Neural crest cell (in vitro differentiated cells): ENCODE results near the gene TOLLIP. TPM values are rescaled to one million over a fixed set of nuclear protein-coding genes. Genes with fewer than 3 reads are reported as not detected.
A peak's percentile ranks its signal among the peaks of the same experiment; 100 is the strongest.

Experiments
- DNase-seq: peaks from one replicate; pipeline ENCODE4 v3.0.0; 2021; ENCODE audit warnings: low read depth, mixed read lengths, low spot score
- H3K27ac Mint-ChIP-seq: one replicate; pipeline ENCODE4 v1.8.0; 2021; ENCODE audit warnings: mild to moderate bottlenecking, mixed read lengths; ENCODE audit not compliant: unreplicated experiment
- H3K27me3 Mint-ChIP-seq: 2 replicates; pipeline ENCODE4 v1.8.0; 2021; ENCODE audit warnings: low read depth, mild to moderate bottlenecking, mixed read lengths
- H3K36me3 Mint-ChIP-seq: 2 replicates; pipeline ENCODE4 v1.8.0; 2021; ENCODE audit warnings: low read depth, mild to moderate bottlenecking, mixed read lengths
- H3K4me1 Mint-ChIP-seq: 2 replicates; pipeline ENCODE4 v1.8.0; 2021; ENCODE audit warnings: mixed read lengths
- H3K4me3 Mint-ChIP-seq: one replicate; pipeline ENCODE4 v1.8.0; 2021; ENCODE audit warnings: mild to moderate bottlenecking, mixed read lengths
- H3K9me3 Mint-ChIP-seq: 2 replicates; pipeline ENCODE4 v1.8.0; 2021; ENCODE audit warnings: mixed read lengths
- CTCF ChIP-seq: fragments of 200-600 bp; sonication (generic); conservative IDR thresholded peaks from 2 replicates; pipeline ENCODE4 v1.5.0; 2021; ENCODE audit warnings: antibody characterized with exemption, mild to moderate bottlenecking
- total RNA-seq: library from RNA; stranded (reverse); gene quantifications from 2 replicates; pipeline ENCODE4 v1.2.1, GENCODE V29; 2021

Gene TOLLIP
- total RNA-seq, 1 donor from 2014 or later = 40.3 TPM

DNA sequence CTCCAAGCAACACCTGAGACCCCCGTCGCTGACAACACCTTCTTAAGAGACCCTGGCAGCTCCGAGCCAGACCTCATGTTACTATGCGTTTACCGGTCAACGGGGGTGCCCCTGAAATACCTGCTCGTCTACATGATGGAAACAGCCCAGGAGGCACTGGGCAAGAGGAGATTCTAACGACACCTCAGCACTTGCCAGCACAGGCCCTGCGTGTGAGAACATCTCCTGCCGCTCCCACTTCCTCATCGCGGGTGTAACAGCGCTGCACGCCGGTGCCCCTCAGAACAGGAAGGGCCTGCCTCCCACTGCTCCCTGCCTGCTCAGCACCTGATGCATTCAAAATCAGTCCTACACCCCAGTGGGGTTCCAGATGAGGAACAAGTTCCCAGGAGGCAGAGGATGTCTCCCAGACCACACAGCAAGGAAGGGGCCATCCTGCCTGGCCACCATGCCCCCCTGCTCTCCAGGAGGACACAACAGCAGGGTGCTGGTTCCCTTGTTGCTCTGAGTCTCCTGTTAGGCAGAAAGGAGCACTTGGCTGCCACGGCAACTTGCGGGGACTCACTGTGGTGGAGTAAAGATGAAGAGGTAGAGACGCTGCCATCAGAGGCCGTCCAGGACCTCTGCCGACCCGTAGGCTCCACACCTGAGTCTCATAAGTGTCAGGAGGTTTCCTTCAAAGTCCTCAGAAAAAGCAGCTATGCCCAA, 2.1 kb downstream of the TOLLIP start:
- no peak overlapping the region for H3K27ac Mint-ChIP-seq
- no peak for TF ChIP-seq CTCF
- H3K36me3 Mint-ChIP-seq = peaks cover 10% of the 10 kb centered on the region
- peaks cover 24% of the 10 kb centered on the region for H3K4me1 Mint-ChIP-seq
- H3K4me3 Mint-ChIP-seq = peak overlapping the region; percentile 78
- H3K9me3 Mint-ChIP-seq = peaks cover 12% of the 10 kb centered on the region
- no peak for DNase-seq
- peaks cover 3% of the 10 kb centered on the region for H3K27me3 Mint-ChIP-seq

GRCh38 chr11:1306186-1307162, 3.0 kb downstream of the TOLLIP start:
- H3K27ac Mint-ChIP-seq = peak overlapping the region; percentile 12
- peak overlapping the region; percentile 78 for H3K4me3 Mint-ChIP-seq

GRCh38 chr11:1305501-1306056, 3.9 kb downstream of the TOLLIP start:
- DNase-seq = no peak
- H3K4me1 Mint-ChIP-seq = peaks cover 24% of the 10 kb centered on the region
- no peaks in the 10 kb centered on the region for H3K27me3 Mint-ChIP-seq

More at GRCh38 chr11:1306186-1307162, 3.0 kb downstream of the TOLLIP start:
- Mint-ChIP-seq H3K27me3 (peaks cover 2% of the 10 kb centered on the region), H3K9me3 (peaks cover 7% of the 10 kb centered on the region), H3K36me3 (peaks cover 9% of the 10 kb centered on the region), H3K4me1 (peaks cover 27% of the 10 kb centered on the region)
- no peak for DNase-seq
- TF ChIP-seq CTCF = no peak

GRCh38 chr11:1305063-1305495, 4.4 kb downstream of the TOLLIP start:
- TF ChIP-seq CTCF = no peak
- no peaks in the 10 kb centered on the region for H3K9me3 Mint-ChIP-seq
- peaks cover 21% of the 10 kb centered on the region for H3K4me1 Mint-ChIP-seq
- H3K36me3 Mint-ChIP-seq = no peaks in the 10 kb centered on the region
- peak overlapping the region; percentile 66 for H3K4me3 Mint-ChIP-seq
- H3K27me3 Mint-ChIP-seq = no peaks in the 10 kb centered on the region
- no peak for DNase-seq
- H3K27ac Mint-ChIP-seq = peak overlapping the region; percentile 67

More at GRCh38 chr11:1305501-1306056, 3.9 kb downstream of the TOLLIP start:
- Mint-ChIP-seq H3K27ac (no peak overlapping the region), H3K9me3 (peaks cover 2% of the 10 kb centered on the region), H3K36me3 (peaks cover 3% of the 10 kb centered on the region), H3K4me3 (peak overlapping the region; percentile 66)
- no peak for TF ChIP-seq CTCF

GRCh38 chr11:1304380-1304779, 5.1 kb downstream of the TOLLIP start:
- H3K27ac Mint-ChIP-seq = peak overlapping the region; percentile 72

More at GRCh38 chr11:1304380-1304779, 5.1 kb downstream of the TOLLIP start:
- no peak for DNase-seq
- peaks cover 24% of the 10 kb centered on the region for H3K4me1 Mint-ChIP-seq
- no peaks in the 10 kb centered on the region for H3K27me3 Mint-ChIP-seq
- peak overlapping the region; percentile 66 for H3K4me3 Mint-ChIP-seq
- no peak for TF ChIP-seq CTCF
- H3K9me3 Mint-ChIP-seq = no peaks in the 10 kb centered on the region
- H3K36me3 Mint-ChIP-seq = no peaks in the 10 kb centered on the region
